ENCODE results near the gene COPS7B. TPM values are rescaled to one million over a fixed set of nuclear protein-coding genes. Genes with fewer than 3 reads are reported as not detected.

COPS7B gene
- total and polyA plus RNA-seq, 2 of the 8 experiments (the other 6 are each of a cell fraction or from before 2014, with no cell fraction given): 62.2 to 72.1 TPM

DNA sequence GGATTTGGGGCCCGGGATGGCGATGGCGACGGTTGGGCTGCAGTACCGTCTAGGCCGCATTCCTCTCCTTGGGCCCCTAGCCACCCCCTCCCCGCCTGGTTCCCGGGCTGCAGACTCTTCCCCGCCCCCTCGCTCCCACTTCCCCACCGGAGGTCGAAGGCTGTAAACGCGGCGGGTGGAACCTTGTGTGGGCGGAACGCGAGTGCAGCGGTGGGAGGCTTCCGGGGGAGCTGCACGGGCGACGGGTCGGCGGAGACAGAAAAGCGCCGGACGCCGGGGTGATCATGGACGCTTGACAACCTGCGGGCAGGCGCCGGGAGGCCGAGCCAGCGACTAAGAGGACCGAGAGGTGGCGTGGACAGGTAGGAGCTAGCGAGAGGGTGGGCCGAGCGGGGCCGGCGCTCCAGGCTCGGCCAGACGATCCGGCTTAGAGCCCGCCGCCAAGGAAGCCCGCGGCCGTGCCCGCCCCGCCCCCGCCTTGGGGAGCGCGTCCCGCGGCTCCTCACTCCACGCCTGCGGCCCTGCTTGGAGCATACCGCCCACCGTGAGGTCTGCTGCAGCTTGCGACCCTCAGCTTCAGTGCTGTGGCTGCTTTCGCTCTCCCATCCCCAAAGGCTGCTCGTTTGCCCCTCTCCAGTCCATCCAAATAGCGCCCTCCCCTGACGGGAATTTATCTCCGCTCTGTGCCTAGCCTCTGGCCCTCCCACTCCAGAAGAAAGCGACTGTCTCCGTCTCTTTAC is at the start of gene COPS7B (continued):
- TF ChIP-seq EZH2 (IDR thresholded peaks at IDR 0.05; ENCODE audit: low read depth, low read length, severe bottlenecking) (no peak), EGR1 (IDR thresholded peaks at IDR 0.05; ENCODE audit: borderline replicate concordance, low read depth, low read length) (peak; percentile 83), TAF1 (IDR thresholded peaks at IDR 0.05; ENCODE audit: low read depth, low read length) (peak; percentile 93), CHD2 (IDR thresholded peaks at IDR 0.05; ENCODE audit: low read length) (peak; percentile 49; the same call in 1 of the 2 replicates), POU5F1 (IDR thresholded peaks at IDR 0.05; ENCODE audit: low read depth, low read length) (0 out of 2 replicates have a peak, but pooled peaks have one; percentile 47), KDM5A (IDR thresholded peaks at IDR 0.05; ENCODE audit: low read length) (peak; percentile 96), CTBP2 (IDR thresholded peaks at IDR 0.05; ENCODE audit: borderline replicate concordance, insufficient read depth, insufficient read length, low read length) (peak; percentile 56), BACH1 (IDR thresholded peaks at IDR 0.05; ENCODE audit: low read length) (peak; percentile 71; the same call in 1 of the 2 replicates), SIRT6 (IDR thresholded peaks at IDR 0.05; ENCODE audit: low read length) (no peak), NRF1 (IDR thresholded peaks at IDR 0.05; ENCODE audit: low read depth, low read length) (no peak), BRCA1 (IDR thresholded peaks at IDR 0.05; ENCODE audit: low read depth, low read length) (no peak), RBBP5 (IDR thresholded peaks at IDR 0.05; ENCODE audit: borderline replicate concordance, low read depth, low read length) (peak; percentile 79; the same call in 1 of the 2 replicates), BCL11A (IDR thresholded peaks at IDR 0.05; ENCODE audit: low read depth in 2 of 2, low read length in 2 of 2) (no peak), ZNF274 (IDR thresholded peaks at IDR 0.05; ENCODE audit: borderline replicate concordance, extremely low read depth, low read length) (no peak), TAF7 (optimal IDR thresholded peaks at IDR 0.05; ENCODE audit: borderline replicate concordance, low read depth, low read length) (peak; percentile 86), SIX5 (IDR thresholded peaks at IDR 0.05; ENCODE audit: low read depth, low read length) (peak; percentile 56; the same call in 1 of the 2 replicates), CHD1 (IDR thresholded peaks at IDR 0.05; ENCODE audit: low read depth, low read length) (no peak), PHF8 (conservative IDR thresholded peaks at IDR 0.05; ENCODE audit: low read depth, low read length) (peak; percentile 64), KDM1A (IDR thresholded peaks at IDR 0.05; ENCODE audit: borderline replicate concordance, low read length) (no peak), EP300 (IDR thresholded peaks at IDR 0.05; ENCODE audit: borderline replicate concordance in 1 of 2, low read depth in 2 of 2, low read length in 2 of 2) (peak in 1 of 2 experiments; percentile 83; a peak in 1 of 3 replicates), POLR2AphosphoS5 (IDR thresholded peaks at IDR 0.05; ENCODE audit: low read depth, low read length) (peak; percentile 85), MAFK (IDR thresholded peaks at IDR 0.05; ENCODE audit: low read depth, low read length) (no peak)
- TF ChIP-seq, protein P1, sequence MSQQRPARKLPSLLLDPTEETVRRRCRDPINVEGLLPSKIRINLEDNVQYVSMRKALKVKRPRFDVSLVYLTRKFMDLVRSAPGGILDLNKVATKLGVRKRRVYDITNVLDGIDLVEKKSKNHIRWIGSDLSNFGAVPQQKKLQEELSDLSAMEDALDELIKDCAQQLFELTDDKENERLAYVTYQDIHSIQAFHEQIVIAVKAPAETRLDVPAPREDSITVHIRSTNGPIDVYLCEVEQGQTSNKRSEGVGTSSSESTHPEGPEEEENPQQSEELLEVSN (IDR thresholded peaks at IDR 0.05): peak; percentile 72
- TF ChIP-seq, protein P2, sequence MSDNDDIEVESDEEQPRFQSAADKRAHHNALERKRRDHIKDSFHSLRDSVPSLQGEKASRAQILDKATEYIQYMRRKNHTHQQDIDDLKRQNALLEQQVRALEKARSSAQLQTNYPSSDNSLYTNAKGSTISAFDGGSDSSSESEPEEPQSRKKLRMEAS (IDR thresholded peaks at IDR 0.05): peak; percentile 70

Measured in H1 (cell line).